Fibroblast of the conjunctiva (primary cell): ENCODE data around the gene LDB2.
"Not testable (repeated sequence)": the region's sequence is repeated elsewhere in the genome, so short reads cannot be mapped to it uniquely, and the experiment has no call there.

ENCODE experiments used
- DNase-seq: peaks from one replicate; pipeline ENCODE4 v3.0.0-alpha.2; 2010; ENCODE audit warnings: low read depth

Gene LDB2

DNA sequence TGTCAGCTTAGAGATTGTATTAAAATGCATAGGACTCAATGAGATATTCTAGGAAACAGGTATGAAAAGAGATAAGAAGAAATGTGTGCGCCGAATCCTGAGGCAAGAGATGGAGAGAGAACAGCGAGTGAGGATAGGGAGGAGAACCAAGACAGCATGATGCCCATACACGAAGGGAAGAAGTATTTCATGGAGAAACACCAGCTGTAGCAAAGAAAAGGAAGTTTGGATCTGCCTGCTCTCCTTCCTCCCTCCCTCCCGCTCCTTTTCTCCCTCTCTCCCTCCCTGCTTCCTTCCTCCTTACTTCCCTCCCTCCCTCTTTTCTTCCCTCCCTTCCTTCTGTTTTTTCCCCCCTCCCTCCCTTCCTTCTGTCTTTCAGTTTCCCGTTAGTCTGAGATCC lies 353.6 kb downstream of the LDB2 start:
- no peak for DNase-seq

DNA sequence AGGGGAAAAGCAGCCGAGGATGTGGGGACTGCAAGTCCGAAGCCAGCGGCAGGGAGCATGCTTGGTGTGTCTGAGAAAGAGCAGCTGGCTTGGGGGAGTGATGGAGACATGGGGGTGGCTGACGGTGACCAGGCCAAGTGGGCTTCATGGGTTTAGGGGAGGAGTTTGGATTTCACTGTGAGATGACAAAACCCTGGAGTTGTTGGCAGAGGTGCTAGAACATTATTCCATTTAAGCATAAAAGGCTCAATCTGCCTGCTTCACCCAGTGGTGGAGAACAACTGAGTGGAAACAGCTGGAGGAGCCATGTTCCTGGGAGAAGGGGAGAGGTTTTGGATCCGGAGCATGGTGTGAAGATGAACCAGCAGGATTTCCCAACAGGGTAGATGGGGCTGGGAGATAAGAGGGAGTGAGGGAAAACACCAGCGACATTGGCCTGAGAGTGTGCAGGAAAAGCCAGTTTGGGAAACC lies 354.2 kb downstream of the LDB2 start:
- no peak for DNase-seq

DNA sequence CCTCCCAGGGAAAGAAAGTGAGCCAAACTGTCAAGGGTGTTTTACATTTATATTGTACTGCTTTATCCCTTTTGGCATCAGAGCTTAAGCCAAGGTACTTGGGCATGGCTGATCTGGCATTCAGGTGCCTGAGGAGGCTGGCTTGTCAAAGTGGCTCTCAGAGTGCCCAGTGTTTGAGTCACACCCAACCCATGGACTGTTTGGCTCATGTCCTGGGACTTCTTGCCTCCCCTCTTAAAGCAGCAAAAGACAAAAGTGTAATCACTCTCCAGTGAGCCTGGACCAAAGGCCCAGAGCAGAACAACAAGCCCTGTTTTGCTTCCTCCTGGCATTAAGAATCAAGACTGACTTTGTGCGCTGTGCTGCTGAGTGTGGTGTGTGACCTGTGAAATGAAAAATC lies 360.5 kb downstream of the LDB2 start:
- DNase-seq: no peak

DNA sequence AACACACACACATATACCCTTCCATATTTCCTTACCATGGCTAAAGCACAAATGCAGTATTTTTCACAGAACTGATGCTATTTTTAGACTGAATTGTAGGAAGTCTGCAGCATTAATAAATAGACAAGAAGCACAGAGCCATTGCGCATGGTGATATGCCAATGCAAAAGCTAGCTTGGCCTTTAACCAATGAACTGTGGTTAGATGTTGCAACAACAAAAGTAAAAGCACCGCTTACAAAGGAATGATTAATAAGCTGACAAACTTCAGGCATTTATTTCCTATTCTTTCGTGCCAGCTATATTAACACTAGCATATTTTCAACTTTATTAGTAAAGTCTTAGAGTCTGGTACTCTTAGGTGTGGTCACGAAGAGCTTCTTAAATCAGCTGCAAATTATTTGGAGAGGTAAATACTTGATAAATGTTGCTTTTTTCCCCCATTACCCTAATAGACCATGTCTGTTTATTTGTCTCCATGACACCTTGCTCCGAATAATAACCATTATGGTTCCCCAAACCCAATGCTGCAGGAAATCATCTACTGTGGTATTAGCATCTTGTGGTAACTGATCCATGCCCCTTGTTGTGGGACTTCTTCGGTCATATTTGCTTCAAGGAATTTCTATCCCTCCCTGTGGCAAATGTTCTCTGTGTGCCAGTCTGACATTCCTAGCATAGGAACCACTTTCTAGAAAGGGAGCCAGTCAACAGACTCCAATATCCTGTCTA lies 366.0 kb downstream of the LDB2 start:
- DNase-seq: peak; percentile 73

DNA sequence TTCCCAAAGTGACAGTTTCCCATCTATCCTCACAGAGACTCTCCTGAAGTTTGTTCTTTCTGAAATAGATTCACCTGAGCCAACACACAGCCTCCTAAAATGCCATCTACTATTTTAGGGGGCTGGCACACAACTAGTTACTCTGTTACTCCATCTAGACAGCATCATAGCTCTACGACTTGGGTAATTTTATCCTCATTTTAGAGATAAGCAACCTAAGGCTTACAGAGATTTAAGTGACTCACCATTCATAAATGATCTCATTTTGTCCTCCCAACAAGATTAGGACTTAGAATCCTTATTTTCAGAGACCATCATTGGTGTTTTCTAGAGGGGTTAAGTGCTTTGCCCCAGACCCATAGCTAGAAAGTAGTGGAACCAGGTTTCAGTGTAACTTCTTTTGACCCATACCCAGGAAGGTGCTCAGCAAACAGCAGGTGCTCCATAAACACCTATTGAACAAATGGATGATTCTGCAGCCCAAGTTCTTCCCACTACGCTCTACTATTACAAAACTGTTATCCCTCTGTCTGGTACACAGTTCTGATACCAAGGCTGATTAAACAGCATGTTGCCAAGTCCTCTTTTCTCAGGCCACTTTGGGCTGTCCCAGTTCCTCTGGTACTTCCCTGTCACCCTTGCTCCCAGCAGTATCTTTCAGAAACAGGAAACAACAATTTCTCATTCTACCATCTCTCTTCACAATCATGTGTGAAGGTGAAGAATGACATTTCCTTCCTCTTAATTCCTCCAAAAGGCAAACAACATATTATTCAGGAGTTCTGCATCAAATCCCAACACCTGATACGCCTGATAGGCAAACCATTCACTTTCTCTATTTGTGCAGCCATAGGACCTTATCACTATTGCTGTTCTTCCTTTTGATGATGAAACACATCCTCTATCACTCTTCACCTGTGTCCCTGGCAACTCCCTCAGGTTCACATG lies 367.5 kb downstream of the LDB2 start:
- no peak for DNase-seq

DNA sequence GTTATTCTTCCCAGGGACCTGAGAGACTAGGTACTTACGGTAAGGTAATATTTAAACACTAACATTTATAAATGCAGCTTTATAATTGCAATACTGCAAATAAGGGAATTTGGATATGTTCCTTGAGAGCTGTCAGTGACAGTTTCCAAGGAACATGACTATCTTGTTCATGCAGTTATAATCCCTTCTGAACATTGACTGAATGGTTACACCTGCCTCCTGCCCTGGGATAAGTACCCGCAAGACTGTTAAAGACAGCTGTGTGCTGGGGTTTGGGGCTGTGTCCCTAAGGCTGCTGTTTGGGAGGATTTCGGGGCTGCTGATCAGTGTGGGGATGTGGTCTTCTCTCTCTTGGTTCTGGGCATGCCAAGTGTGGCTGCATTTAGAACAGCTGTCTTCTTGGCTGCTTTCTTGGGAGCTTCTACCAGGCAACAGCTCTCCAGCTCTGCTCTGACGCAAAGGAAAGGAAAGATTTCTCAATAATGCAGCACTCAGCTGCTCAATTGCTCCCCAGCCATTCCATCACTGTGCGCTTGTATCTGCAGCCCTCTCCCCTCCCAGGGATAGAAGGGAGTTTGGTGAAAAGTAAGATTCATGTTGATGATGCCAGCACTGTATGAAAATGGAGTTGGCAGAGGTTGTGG lies 373.4 kb downstream of the LDB2 start:
- peak; percentile 20 for DNase-seq

DNA sequence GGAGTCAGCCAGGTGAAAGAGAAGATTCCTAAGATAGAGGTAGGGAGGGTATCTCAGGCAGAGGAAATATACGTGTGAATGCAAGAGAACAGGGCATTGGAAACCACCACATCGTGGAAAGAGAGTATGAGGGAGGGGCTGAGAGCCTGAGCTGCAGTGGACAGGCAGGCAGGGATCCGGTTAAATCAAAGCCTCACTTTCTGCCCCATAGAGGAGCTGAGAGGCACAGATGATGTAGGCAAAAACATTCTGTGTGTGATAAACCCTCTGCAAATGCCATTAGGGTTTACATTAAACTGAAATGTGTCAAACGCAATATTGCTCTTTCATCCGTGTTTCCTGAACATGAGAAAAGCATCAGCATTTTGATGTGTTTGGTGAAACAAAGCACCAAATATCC lies 374.0 kb downstream of the LDB2 start:
- DNase-seq: no peak

DNA sequence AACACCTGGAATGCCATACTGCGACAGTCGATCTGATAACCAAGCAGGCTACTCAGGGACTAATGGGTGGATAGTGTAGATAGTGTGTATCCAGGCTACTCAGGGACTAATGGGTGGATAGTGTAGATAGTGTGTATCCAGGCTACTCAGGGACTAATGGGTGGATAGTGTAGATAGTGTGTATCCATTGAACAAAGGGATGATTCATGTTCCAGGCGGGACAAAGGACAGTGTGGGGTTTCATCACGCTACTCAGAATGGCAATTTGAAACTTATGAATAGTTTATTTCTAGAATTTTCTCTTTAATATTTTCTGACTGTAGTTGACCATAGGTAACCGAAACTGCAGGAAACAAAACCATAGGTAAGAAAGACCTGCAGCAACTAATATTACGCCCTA lies 374.9 kb downstream of the LDB2 start:
- DNase-seq: not testable (repeated sequence)

DNA sequence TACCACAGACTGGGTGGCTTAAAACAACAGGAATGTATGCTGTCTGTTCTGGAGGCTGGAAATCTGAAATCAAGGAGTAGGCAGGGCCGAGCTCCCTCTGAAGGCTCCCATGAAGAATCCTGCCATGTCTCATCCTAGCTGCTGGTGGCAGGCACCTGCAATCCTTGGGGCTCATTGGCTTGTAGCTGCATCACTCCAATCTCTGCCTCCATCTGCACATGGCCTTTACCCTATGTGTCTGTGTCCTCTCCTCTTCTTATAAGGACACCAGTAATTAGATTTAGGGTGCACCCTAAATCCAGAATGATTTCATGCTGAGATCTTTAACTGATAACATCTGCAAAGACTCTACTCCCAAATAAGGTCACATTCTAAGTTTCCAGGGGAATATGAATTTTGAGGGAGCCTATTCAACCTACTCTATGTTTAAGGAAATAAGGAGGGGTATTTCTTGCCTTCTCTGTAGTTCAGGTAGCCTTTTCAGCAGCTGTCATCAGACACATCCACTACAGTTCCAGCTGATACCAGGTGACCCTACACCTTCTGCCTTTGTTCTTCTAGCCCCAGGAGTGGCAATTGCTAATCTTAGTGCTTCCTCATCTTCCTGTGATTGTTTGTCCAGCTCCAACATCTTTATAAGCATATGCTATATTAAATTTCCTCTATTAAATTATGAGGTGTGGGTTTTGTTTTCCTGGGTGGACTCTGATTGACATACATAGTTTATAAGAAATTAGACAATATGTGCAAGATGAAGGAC lies 377.1 kb downstream of the LDB2 start:
- no peak for DNase-seq

DNA sequence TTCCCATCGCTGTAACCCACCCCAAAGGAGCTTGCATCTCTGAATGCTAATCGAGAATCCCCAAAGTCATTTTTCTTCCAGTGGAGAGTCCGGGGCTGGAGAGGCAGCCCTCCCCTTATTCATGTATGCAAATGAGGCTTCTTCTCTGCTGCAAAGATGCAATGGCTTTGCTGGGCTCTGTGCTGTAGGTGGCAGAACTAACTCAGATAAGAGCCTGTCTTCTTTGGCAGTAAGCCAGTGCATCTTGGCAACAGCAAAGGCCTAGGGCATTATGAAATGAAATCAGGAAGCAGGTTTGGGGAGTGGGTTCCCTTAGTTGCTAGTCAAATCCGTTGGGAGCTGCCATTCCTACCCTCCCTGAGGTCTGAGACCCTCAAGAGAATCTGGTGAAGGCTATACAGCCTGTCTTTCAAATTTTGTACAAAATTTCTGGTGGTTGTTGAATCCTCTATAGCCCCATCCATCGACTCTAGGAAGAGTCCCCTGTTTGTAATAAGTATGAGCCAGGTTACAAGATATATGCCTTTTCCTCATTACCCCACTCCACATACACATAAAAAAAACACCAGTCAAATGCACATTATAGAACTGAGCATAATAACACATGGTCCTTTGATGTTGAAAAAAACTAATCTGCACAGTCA lies 381.5 kb downstream of the LDB2 start:
- DNase-seq: peak; percentile 75

DNA sequence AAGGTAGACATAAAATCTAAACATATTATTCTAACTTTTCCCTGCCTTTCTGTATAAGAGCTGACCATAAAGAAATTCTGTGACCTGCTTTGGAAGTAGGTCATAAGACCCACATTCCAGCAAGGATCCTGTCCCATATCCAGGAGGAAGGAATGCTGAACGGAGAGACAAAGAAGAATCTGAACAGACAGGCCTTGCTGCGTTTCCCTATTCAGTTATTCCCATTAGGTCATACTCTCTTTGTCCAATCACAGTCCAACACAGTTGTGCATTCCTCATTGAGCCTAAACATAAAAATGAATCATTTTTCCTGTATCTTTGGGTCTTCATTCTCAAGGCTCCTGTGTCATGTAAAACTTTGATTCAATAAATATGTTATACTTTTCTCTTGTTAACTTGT lies 384.6 kb downstream of the LDB2 start:
- no peak for DNase-seq

DNA sequence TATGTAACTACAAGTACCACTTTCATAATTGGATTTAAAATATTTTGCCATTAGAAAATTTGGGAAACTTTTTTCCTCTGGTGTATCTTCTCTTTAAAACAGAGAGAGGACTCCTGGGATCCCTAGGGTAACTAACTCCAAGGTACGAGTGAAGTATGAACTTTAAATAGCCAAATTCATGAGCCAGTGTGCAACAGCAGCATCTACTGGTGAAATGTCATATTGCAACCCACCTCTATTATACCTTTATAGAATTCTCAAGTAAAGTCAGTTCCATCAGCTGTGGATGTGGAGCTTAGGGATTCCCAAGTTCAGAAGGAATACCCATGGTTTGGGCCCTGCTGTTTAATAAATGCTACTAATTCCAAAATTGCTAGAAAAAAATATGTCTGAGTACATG lies 389.5 kb downstream of the LDB2 start:
- DNase-seq: no peak

DNA sequence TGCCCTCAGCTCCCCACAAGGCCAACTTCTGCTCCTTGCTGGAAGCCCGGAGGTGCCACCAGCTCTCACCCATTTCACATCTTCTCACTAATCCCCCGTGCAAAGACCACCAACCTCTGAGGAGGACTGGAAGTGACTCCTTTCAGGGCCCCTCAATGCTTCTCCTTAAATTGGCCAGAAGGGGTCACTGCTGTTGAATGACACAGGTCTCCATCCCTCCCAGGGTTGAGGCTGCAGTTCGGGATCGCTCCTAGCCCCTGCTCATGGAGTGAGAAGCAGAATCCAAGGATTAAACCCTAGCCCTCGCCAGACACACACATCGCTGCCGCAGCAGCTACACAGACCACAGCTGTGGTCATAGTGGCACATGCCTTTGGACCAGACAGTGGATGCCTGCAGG lies 392.7 kb downstream of the LDB2 start:
- DNase-seq: no peak

DNA sequence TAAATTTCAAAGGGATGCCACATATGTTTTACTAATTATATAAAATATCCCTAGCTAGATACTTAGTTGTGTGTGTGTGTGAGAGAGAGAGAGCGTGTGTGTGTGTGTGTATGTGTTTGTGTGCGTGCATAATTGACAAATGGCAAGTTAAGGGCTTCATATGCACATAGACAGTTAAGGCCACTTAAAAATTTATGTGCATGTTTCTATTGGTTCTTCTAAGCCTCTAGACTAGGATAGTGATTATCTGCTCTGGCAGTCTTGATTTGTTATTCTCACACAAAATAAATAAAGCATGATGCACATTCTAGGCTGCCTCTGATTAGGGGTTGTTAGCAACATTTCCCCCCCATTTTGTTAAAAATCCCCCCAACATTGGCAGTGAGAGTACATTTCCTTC lies 393.2 kb downstream of the LDB2 start:
- no peak for DNase-seq

DNA sequence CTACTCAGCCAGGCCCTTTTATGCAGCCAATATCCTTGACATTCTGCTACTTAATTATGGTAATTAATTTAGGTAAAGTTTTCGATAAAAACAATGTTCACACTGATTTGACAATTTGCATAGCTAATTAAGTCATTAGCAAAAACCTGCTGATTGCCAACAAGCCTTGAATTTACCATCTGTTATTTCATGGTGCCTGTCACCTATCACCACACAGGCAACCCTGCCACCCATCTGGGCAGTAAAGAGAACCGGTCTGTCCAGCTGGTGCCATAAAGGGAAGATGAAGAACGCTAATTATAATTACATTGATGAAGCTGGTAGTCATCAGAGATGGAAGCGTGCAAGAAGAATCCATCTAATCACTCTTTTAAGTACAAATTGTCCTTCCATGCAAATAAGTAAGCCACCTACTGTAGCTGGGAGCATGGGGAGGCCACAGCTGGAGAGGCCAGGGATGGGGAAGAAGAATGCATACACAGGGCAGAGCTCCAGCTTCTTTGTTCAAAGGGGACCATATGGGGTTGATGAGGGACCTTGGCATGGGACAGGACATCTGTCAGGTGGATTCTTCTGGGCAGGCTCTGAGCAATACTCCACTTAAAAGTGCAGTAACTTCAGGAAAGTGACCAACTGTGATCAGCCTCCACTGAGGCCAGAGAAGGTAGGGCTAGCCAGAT lies 394.9 kb downstream of the LDB2 start:
- no peak for DNase-seq

DNA sequence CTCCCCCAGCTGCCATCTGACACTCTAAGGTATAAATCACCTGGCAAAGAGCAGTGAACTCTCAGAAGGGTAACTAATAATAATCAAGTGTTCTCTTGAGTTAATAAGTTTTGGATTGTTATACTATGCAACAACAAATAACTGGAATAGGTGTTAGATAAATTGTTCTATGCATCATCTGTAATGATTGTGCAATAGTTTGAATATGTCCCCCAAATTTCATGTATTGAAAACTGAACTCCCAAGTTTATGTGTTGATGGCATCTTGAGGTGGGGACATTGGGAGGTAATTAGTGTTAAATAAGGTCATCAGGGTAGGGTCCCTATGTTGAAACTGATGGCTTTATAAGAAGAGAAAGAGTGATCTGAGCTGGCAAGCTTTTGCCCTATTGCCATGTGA lies 399.5 kb downstream of the LDB2 start:
- no peak for DNase-seq

DNA sequence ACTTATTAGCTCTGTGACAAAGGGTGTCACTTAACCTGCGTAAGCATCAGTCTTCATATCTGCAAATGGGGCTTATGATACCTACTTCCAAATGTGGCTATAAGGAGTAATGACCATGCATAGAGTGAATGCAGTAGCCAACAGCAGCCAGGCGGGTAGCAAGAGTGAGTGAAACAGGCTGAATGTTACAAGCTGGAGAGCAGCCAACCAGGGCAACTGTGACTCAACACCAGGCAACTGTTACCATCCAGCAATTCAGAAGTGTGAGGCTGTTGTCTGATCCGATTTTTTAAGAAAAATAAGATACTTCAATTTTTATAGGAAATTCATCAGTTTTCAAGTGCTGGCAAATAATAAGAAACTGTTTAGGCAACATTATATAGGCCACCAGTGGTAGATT lies 401.9 kb downstream of the LDB2 start:
- DNase-seq: peak; percentile 47

DNA sequence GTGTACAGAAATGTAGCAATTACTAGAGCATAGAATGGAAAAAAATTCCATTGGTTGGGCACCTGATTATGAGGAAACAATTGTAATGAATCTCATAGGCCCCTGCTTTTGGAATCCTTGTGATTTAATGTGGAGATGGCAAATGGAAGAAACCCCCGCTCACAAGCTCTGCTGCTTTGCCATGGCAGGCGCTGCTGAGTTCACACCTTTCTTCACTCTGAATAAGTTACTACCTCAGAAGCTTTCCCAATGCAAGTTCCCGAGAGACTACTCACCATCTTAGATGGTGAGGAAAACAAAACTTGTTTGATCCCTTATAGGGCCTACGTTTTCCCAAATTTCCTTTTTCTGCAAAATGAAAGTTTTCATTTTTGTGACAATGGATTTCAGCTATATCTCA lies 405.6 kb downstream of the LDB2 start:
- DNase-seq: no peak

DNA sequence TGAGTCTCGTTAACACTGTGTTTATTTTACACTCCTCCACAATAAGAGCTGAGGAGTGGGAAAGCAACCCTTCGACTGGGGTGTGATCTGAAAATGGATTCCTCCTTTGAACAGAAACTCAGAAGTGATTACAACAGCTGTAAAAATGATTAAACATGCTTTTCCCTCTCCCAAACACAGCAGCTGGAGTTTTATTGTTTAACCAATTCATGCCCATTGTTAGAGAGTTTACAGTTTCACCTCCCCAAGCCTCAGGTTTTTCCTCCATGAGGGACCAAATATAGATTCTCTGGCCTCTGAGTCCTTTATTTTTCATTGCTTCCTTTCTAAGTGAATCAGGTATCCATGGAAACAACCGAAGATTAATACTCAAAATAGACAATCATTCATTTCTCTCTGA lies 409.2 kb downstream of the LDB2 start:
- DNase-seq: no peak

DNA sequence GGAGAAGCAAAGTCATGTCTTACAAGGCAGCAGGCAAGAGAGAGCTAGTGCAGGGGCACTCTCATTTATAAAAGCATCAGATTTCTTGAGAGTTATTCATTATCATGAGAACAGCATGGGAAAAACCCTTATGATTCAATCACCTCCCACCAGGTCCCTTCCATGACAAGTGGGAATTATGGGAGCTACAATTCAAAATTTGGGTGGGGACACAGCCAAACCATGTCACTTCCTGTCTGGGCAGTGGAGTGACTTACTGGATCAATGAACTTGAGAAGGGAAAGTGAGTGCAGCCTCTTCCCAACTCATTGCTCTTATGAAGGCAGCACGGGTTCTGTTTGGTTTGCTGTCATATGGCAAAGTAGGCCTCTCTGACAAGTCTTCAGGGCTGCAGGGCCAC lies 410.4 kb downstream of the LDB2 start:
- DNase-seq: no peak

DNA sequence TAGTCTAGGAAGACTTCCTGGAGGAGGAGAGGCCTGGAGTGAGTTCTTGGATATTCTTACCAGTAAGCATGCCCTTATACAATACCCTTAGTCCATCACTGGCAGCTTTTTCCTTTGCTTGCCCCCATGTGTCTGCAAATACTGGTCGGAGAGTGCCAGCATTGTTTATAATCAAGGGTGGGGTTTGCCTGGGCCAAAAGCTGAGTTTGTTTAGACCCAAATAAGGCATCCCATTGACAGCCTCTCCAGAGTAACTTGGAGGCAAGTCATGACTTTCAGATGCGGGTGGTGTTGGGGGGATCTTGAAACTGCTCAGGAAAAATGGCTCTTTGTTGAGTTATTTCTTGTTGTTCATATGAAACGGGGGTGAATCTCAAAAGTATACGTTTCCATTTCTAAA lies 413.7 kb downstream of the LDB2 start:
- no peak for DNase-seq
